DMS 273 treated with DMSO at 0.1 percent for 48 hours (cell line): ENCODE data around the gene ZNF2.

Experiments
- DNase-seq: peaks from one replicate; lab custom pipeline; 2025; lab: John Stamatoyannopoulos, UW

ZNF2 gene

DNA sequence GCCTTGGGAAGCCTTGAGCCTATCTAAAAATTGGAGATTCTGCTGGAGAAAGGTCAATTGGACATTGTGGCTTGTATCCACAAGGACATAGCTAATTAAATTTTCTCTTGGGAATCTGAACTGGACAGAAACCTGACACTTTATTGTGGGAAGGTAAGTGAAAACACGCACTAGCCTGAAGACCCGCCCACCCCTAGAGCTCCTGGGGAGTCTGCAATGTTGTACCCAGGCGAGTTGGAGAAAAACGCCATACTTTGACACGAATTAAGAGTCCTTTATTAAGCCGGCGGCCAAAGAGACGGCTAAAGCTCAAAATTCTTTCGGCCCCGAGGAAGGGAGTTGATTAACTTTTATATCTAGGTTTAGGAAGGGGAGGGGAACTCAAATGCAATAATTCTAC, 40.5 kb downstream of the ZNF2 start:
- DNase-seq, result no peak

DNA sequence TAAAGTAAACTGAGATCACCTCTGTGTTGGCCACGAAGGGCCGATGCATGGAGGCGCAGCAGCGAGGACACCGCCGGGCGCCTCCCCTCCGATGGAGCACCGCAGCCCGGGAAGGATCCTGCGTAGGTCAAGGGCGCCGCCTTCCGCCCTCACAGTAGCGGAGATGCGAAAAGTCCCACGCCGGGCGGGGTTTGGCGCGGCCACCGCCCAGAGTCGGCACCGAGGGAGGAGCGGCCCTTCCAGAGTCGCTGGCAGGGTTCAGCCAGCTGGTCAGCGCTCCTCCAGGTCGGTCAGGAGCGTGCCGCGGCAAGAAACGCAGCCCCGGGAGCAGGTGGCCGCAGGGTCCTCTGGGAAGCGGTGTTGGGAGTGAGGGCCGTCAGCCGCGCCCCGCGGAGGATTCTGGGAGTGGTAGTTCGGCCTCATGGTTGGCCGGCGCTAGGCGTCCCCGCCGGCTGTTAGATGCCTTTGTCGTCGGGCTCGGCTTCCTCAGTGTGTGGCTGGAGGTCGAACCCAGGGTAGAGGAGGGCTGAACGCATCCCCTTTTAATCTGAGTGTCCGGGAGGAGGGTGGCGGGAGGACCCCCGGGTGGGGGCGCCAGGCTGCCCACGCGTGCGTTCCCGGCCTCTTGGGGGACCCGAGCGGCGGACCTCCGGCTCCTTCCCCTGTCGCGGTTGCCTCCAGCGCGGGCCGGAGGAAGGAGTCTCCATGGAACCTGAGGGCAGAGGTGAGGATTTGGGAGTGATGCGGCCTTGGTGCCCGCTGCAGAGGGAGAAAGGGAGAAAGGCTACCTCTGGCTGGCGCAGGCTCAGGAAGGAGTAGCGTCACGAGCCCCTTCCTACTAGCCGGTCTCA, 41.7 kb downstream of the ZNF2 start, which contains the start of gene ZNF892:
TSS of gene ZNF892 (plus strand) at position 411 of the 851 bp plus-strand sequence. CDS start at position 706, 295 bp downstream.
- DNase-seq, result peak; percentile 88

DNA sequence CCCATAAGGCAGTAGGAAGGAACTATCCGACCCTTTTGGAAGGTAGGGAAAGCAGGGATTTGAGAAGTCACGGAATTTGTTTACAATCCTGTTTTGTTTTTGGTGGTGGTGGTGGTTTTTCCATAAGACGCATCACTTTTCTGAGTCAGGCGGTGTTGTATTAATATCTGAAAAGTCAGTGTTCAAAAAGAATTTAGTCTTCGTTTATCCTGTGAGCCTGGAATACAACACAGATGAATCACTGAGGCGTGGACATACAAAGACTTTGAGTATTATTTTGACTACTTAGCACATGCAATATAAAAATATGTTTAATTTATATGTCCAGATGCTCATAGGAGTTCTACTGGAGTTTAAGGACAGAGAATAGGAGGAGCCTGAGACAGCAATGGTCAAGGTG, 42.5 kb downstream of the ZNF2 start:
- no peak for DNase-seq

DNA sequence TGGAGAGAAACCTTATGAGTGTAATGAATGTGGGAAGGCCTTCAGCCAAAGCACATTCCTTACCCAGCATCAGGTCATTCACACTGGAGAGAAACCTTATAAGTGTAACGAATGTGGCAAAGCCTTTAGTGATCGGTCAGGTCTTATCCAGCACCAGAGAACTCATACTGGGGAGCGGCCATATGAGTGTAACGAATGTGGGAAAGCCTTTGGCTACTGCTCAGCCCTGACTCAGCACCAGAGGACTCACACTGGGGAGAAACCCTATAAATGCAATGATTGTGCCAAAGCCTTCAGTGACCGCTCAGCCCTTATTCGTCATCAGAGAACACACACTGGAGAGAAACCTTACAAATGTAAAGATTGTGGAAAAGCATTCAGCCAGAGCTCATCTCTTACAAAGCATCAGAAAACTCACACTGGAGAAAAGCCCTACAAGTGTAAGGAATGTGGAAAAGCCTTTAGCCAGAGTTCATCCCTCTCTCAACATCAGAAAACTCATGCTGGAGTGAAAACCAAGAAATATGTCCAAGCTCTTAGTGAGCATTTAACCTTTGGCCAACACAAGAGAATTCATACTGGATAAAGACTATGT, 49.5 kb downstream of the ZNF2 start:
- DNase-seq, result no peak

DNA sequence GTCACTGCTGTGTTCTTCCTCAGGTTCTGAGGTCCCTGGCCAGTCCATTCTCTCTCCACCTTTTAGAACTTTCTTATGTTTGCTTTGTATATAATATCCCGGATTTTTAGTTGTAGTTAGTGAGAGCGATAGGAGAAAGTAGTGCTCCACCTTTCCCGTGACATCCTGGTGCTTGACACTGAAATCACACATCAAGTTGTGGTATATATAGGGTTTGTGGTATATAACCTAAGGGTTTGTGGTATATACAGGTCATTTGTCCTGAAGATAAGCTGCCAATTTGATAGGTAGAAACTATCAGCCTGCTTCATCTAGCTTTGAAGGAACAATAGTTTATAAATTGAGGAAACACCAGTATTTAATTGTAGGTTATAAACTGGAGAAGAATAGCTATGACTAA, 54.8 kb downstream of the ZNF2 start:
- no peak for DNase-seq

DNA sequence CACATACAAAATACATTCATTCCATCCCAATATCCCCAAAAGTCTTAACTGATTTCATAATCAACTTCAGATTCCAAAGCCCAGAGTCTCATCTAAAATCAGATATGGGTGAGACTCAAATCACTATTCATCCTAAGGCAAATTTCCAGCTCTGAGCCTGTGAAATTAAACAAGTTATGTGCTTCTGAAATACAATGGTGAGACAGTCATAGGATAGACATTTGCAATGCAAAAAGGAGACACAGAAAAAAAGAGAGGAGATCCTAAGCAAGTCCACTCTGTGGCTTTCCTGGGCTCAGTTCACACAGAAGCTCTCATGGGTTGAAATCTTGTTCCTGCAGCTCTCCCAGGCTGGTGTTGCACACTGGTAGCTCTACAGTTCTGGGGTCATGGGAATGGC, 60.0 kb downstream of the ZNF2 start:
- DNase-seq, result no peak

DNA sequence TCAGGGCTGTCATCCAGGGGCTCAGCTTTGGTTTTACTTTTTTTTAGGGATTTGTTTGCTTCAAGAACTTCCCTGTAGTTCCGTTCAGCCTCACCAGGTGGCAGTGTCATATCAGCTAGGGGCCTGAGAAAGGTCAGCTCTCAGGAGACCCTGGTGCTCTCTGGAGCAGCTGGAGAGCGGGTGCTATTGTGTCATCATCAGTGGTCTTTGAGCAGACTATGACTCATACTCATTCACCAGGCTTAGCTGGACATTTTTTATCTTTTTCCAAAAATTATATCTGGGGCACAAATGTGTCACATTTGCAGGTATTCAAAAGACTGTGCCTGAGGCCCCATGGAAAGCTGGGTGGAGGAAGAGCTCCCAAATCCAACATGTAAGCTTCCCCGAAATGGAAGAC, 66.1 kb downstream of the ZNF2 start:
- DNase-seq, result peak; percentile 35

DNA sequence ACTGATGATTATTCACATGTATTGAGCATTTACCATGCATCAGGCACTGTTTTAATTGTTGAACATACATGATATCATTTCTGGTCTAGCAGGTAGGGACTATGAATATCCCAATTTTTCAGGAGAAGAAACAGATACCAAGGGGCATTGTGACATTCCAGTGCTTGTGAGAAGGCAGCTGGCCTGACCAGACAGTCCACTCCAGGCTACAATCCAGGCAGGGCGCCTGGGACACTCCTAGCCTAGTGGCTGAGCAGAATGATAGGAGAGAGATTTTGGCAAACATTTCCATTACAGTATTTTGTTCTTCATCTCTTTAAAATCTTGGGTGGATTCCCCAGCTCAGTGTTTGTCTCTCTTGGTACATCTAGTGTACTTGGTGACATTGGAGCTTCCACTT, 66.6 kb downstream of the ZNF2 start:
- no peak for DNase-seq
